ENCODE results near the gene KRT5.

KRT5 gene

GRCh38 chr12:52519826-52520662 lies at the start of gene KRT5:
Gene KRT5, minus strand, starts transcription at chr12:52520394. Its CDS starts 98 bp downstream, at chr12:52520296.
- DNase-seq = no peak

DNA sequence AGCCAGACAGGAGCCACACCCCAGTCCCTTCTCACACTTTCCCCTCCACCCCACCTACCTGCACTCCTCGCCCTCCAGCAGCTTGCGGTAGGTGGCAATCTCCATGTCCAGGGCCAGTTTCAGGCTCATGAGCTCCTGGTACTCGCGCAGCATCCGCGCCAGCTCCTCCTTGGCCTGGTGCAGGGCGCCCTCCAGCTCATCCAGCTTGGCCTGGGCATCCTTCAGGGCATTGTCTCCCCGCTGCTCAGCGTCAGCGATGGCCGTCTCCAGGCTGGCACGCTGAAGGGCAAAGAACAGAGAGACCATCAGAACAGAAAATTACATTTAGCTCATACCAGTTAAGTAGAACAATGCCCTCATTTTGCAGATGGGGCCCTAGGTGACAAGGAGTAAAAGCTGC lies 47.9 kb upstream of the KRT5 start:
- no peak for DNase-seq

- DNase-seq = no peak
These were observed 46.7 kb upstream of the KRT5 start for GRCh38 chr12:52566847-52567291.

DNA sequence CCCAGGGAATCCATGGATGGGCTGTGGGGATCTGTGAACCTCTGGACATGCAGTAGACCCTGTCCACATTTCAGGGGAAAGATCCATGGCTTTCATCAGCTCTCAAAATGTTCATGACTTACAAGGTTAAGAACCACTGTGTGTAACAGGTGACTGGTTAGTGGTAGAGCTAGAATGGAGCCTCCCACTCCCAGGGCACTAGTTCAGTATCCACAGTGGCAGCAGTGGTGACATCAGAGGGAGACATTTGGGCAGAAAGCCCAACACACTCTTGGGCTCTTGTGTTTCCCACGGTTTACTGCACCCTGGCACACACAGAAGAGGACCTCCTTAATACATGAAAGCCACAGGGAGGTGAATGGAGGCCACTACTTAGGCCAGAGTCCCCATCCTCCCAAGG lies 44.4 kb upstream of the KRT5 start:
- DNase-seq = no peak

DNA sequence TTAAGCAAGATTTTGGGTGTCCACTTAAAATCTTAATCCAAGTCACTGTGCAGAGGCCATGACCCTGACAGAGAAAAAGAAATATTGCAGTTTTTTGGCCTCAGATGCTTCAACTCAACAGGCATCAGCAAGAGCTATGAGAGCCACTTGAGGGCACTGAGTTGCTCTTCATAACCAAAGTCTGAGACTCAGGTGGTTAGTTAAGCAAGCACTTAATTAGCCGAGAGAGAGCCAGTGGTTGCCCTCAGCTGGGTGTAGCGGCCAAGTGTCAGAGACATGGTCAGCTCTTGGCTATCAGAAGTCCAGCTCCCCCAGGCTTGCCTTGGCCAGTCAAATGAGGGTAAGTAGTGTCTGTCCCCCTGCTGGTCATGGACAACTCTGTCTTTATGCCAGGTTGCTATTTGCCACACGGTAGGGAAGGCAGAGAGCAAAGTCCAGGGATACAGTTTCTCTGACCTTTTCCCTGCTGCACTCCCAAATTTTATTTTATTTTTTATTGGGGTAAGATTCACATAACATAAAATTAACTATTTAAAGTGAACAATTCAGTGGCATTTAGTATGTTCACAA lies 41.8 kb upstream of the KRT5 start:
- no peak for DNase-seq

DNA sequence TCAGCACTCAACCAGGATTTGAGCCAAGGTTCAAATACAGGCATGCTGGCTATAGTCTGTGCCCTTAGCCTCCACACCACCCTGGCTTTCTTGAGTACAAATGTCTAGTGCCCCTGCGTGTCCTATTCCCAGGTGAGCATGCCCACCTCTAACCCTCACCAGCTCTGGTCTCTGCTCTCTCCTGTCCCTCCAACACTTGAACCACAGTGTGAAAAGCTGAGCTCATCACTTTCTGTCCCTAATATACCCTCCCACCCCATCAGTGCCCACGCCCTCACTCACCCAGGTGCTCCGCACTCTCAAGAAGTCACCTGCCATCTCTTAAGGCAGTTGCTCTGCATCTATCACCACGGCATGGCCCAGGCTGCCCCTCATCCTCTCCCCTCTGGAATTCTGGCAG lies 39.8 kb upstream of the KRT5 start:
- no peak for DNase-seq

DNA sequence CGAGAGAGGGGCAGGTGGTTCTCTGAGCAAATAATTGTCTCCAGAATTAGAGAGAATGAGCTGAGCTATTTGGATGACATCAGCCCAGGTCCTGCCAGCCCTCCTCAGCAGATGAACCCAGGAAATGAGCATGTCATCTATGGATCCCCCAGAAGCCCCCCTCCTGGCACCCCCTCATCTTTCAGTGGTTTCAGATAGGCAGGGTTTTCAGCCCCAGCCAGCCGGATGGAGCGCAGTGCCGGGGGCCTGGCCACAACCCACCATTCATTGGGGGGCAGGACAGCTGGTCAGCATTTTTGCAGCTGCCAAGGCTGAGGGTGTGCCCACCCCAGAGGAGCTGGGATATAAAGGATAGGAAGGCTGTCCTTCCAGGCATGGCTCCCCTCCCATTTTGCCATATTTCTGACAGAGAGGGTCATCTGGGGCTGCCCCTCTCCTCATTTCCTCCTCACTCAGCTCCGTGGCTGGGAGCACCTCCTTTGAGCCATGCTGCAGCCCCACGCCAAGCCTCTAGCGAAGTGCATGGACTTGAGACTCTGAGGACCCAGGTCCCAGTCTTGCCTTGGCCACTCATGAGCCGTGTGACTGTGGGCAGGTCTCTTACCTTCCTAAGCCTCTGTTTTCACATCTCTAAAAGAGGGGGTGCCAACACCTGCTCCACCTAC lies 38.7 kb upstream of the KRT5 start:
- DNase-seq = no peak

GRCh38 chr12:52557476-52557875 lies 37.3 kb upstream of the KRT5 start:
- no peak for DNase-seq

- no peak for DNase-seq
These were observed 35.4 kb upstream of the KRT5 start for GRCh38 chr12:52555577-52555976.

GRCh38 chr12:52552681-52553195 lies 32.5 kb upstream of the KRT5 start, which contains the start of gene KRT71:
Gene KRT71, minus strand, starts transcription at chr12:52553145. Its CDS starts 68 bp downstream, at chr12:52553077.
- DNase-seq = no peak

DNA sequence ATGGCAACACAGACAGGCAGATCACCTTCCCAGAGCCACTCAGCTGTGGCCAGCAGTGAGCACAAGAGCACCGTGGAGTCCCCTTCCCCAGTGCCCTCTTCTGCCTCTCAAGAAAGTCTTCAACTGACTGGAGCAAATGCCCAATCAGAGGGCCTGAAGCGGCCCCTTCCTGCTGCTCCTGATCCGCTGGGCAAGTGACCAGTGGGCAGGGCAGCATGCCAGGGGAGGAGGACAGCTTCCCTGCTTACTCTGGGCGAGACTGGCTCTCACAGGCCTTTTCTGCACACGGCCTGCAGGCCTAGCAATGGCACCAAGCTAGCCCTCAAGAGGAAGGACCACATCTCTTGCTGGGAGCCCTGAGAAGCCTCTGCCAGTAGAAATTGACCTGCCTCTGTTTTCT lies 31.9 kb upstream of the KRT5 start:
- no peak for DNase-seq

GRCh38 chr12:52551216-52551865 lies 31.1 kb upstream of the KRT5 start:
- DNase-seq = no peak

DNA sequence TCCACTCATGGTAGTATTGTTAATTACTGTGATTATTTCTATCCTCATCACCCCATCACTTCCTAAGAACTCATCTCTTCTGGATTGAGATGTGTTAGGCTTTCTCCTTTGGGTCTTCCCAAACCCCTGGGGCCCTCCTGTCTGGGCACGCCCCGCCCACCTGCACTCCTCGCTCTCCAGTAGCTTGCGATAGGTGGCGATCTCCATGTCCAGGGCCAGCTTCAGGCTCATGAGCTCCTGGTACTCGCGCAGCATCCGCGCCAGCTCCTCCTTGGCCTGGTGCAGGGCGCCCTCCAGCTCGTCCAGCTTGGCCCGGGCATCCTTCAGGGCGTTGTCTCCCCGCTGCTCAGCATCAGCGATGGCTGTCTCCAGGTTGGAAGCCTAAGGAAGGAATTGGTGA lies 25.9 kb upstream of the KRT5 start:
- DNase-seq = no peak

GRCh38 chr12:52543985-52544883 lies 24.0 kb upstream of the KRT5 start:
- no peak for DNase-seq

DNA sequence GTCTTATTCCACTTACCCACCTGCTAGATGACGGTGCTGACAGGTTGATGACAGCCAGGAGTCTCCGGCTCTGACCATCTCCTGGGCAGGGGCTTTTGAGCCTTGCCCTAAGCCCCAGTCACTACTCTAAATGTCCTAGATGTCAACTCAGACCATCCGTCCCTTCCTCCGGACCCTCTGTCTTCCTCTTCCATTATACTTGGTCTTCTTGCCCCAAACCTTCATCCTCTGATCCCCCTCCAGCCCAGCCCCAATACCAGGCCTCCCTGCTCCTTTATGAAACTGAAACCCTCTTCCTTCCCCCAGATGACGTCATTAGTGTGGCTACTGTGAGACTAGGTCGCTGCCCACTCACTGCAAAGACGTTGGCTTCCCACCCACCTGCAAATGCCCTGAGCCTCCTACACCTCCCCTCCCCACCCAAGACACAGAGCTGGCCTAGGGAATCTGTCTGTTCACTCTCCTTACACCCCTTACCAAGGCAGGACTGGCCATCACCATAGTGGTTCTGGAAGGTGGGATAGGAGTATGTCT lies 22.7 kb upstream of the KRT5 start:
- no peak for DNase-seq

DNA sequence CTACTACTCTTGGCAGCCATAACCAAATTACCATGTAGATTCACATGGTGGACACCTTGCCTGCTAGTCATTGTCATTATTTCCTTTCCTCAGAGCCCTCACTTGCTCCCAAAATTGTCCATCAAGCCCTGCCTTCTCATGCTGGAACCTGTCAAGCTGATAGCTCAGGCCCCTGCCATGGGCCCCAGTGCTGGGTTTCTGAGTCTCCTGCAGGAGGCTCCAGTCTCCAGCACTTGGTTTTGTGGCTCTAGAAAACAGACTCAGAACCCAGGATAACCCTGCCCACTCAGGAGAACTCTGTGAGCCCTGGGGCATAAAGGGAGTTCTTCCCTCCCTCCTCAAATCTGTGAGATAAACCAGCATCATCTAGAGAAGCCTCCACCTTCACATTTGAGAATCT lies 22.0 kb upstream of the KRT5 start:
- DNase-seq = no peak

GRCh38 chr12:52541709-52542108 lies 21.5 kb upstream of the KRT5 start:
- no peak for DNase-seq

DNA sequence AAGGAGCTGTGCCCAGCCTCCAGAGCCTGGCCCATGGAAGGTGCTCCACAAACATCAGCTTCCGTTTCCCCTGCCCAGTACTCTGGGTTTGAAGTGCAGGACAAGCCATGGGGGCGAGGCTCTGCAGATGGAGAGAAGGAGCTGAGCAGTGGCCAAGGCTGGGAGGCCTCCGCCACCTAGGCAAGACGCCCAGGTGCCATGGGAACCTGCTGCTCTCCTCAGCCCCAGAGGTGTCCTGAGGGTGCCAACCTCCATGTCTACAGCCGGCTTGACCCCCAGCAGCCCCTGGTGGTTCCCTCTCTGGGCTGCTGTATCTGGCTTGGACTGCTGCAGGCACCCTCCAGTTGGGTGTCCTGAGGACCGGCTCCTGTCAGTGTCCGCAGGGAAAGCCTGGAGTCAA lies 20.3 kb upstream of the KRT5 start:
- no peak for DNase-seq

DNA sequence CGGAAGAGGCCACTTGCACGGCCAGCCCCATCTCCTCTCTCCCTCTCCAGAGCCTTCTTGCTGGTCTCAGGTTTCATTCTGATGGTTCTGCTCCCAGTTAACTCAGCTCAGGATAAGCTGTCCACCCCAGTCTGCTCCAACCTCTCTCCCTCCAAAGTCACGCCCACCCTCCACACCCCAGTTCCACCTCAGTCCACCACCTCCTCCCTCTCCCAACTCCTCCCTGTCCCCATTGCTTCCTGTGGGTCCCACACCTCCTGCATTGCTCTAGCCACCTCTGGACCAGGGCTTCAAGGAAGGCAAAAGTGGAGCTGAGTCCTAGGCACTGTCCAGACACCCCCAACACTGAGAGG lies 19.6 kb upstream of the KRT5 start:
- DNase-seq = no peak

DNA sequence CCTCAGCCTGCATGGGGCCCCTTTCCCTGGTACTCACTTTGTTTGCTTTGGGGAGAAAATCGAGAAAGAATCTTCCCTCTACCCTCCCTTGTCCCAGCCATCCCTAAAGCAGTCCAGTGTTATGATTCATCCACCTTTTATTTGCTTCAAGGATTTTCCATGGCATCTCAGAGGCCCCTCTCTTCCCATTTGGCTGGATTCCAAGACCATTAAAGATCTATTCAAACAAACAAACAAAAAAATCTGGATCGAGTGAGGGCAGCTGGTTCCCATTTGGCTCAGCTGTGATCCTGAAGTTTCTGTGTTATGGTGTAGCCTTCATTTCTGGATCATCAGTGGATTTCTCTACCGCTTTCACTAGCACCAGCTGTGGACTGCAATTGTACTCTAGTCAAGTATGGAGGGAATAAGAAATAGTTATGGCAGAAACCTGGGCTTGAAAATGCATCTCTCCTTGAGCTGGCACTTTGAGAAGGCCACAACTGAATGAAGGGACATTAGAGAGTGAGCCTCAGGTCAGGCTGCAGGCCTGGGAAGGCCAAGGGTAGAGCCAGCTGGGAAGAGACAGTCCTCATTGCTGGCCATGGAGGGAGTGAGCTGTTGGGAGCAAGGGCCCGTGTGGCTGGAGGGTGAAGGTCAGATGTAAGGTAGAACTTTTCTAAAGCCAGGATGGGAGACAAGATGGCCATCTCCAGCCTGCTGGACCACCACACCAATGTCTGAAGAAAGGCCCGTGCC lies 19.1 kb upstream of the KRT5 start:
- peak; percentile 87 for DNase-seq

DNA sequence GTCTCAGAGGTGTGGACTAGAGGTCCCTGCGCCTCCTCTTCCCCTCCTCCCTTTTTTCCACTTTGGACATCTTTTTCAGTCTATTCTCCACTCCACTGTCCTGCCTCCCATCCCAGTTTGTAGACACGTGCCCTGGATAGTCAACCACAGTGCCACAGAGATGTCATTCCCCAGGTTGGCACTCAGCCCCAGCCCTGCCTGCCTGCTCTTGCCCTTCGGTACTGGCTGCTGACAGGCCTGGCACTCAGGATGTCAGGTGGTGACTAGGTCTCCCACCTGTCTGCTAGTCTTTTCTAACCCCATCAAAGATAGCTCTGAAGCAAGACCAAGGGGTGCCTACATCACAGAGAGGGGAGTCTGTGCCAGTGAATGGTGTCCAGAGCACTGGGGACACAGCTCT lies 16.9 kb upstream of the KRT5 start:
- DNase-seq = no peak
